Measurements from ENCODE around the gene SCARF1.

SCARF1 gene

GRCh38 chr17:1647802-1648171 lies 2.3 kb upstream of the SCARF1 start:
- DNase-seq: no peak

- no peak for DNase-seq
These were observed 805 bp upstream of the SCARF1 start for GRCh38 chr17:1646199-1646875.

- DNase-seq: peak; percentile 63 to 72
These were observed 882 bp downstream of the SCARF1 start for GRCh38 chr17:1644493-1645206.

DNA sequence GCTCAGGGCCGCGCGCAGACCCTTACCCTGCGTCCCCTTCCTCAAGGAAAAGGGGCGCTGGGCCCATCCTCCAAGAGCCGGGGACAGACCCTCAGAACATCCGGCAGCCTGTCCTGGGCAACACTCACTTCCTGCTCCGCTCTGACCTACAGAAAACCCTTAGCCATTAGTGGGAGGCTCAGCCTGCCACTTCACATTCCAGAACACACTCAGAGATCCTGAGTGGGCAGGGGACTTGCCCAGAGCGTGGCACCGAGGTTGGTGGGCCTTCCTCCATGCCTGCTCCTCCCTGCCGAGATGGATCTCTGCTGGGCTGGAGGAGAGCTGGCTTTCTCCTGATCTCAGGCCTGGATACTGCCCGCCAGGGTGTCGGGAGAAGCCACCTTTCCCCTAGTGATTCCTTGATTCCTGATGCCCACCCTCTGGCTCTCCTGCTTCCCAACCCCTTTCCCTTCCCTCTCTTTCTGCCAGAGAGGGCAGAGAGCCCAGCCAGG lies 1.5 kb downstream of the SCARF1 start:
- peak; percentile 37 to 51 for DNase-seq

GRCh38 chr17:1643293-1643998 lies 2.1 kb downstream of the SCARF1 start:
- peak; percentile 61 to 65 for DNase-seq

DNA sequence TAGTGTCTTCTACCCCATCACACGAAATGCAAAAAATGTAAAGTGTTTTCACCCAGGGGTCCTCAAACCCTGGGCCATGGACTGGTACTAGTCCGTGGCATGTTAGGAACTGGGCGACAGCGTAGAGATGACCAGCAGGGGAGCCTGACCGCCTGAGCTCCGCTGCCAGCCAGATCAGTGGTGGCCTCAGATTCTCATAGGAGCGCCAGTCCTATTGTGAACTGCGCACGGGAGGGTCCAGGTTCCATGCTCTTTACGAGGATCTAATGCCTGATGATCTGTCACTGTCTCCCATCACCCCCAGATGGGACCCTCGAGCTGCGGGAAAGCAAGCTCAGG lies 4.5 kb downstream of the SCARF1 start:
- DNase-seq: no peak

DNA sequence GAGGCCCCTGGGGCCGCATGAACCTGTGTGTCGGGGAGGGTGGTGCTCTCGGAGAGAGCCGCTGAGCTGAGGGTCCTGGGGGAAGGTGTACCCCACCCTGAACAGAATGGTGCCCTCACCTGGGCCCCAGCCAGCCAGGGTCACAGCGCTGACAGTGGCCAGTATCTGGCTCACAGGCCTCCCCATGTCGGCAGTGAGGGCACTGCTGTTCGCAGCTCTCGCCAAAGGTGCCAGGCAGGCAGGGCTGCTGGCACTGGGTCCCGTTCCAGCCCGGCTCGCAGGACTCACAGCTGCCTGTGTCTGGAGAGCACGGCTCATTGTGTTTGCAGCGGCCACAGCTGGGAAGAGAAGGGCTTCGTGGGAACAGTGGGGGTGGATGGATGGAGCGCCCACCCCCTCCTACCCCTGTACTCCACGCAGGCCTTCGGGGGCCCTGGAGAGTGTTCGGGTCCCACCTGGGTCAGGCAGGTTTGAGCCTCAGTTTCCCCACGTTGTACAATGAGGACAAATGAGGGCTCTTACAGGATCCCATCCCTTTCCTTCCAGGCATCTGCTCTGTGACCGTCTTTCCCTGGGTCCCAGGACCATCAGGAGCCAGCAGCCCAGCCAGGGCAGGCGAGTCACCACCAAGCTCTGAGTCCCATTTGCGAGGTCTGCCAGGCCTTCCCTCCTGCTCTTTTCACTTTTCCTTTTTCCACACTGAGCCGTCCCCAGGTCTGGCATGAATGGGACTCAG lies 5.0 kb downstream of the SCARF1 start:
- no peak for DNase-seq

DNA sequence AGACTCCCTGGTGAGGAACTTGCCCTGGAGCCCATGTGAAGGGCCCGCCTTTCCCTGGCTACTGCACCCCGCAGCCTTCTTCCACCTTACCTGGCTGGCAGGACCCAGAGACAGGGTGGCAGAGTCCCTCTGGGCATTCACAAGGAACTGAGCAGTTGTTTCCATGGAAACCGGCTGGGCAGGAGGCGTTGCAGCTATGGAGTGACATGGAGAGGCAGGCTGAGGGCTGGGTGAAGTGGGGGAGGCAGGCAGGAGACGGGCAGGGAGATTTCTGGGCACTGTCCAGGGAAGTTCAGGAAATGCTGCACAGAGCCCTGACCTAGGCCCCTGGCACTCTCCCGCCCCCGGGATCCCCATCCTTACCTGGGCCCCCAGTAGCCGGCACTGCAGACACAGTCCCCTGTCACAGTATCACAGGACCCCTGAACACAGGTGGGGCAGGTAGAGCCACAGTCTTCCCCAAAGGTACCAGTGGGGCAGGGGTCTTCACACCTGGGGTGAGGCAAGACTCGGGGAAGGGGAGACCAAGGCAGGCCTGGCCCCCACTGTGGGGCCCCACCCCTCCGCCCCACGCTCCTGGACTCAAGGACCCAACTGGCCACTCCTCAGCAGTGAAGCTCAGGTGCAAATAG lies 5.9 kb downstream of the SCARF1 start:
- DNase-seq: no peak

- no peak for DNase-seq
These were observed 6.8 kb downstream of the SCARF1 start for GRCh38 chr17:1638624-1639300.

- no peak for DNase-seq
These were observed 7.4 kb downstream of the SCARF1 start for GRCh38 chr17:1638171-1638590.

GRCh38 chr17:1636732-1637285 lies 8.7 kb downstream of the SCARF1 start:
- DNase-seq: no peak

DNA sequence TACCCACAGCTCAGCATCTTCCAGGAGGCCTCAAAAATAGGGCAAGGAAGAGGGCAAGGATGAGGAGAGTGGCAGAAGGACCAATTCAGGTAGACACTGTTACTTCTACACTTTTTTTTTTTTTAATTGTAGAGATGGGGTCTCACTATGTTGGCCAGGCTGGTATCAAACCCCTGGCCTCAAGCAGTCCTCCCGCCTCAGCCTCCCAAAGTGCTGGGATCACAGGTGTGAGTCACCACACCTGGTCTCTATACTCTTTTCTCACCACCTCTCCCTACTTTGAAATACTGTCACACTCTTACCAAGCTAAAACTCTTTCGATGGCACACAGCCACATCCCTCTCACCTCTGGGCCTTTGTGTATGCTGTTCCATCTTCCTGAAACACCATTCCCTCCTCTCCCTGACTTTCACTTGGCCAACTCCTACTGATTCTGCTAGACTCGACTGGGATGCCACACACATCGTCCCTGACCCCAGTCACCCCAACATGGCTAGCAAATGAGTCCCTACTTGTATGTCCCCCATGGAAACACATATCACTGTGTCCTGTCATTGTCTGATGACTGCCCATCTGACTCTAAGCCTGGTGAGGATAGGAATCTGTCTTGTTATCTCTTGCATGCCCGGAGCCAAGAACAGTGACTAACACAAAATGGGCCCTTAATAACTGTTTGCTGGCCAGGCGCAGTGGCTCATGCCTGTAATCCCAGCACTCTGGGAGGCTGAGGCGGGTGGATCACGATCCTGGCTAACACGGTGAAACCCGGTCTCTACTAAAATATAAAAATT lies 9.7 kb downstream of the SCARF1 start:
- no peak for DNase-seq

- DNase-seq: no peak
These were observed 10.5 kb downstream of the SCARF1 start for GRCh38 chr17:1634841-1635650.

DNA sequence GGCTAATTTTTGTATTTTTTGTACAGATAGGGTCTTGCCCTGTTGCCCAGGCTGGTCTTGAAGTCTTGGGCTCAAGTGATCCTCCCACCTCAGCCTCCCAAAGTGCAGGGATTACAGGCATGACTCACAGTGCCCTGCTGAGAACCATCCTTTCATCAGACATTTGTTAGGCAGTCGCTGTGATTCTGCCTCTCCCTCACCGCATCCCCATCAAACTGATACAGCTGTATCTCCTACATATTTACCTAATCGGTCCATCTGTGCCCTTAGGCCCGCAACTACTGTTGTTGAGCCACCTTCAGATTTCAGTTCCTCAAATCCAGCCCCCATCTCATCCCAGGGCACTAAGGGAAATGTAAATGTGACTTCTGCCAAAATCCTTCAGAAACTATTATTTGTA lies 14.9 kb downstream of the SCARF1 start:
- no peak for DNase-seq

GRCh38 chr17:1629504-1630310 lies 15.8 kb downstream of the SCARF1 start:
- DNase-seq: peak; percentile 91 to 92

DNA sequence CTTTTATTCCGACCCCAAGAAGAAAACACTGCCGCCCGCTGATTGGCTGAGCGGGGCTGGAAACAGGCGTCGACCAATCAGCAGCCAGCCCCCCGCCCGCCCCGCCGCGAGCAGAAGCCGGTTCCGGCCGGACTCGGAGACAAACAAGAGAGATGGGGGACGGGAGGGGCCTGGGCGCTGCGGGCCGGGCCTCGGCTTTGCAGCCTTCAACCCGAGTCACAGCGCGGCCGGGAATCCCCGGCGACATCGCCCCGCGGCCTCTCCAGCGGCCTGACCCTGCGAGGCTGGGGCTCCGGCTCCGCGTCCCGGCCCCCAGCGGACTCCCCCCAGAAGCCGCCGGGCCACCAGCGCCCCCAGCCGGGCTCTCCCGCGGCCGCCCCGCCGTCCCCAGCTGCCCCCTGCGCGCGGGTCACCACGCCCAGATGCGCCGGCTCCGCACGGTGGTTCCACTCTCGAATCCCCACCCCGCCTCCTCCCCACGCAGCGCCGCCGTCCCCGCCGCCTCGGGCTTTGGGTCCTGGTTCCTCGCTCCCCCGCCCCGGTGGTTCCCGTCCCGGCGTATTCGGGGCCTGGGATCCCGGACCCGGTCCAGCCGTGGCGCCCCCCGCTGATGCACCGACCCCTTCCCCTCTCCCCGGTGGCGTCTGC lies 16.6 kb downstream of the SCARF1 start:
- peak; percentile 90 to 92 for DNase-seq

DNA sequence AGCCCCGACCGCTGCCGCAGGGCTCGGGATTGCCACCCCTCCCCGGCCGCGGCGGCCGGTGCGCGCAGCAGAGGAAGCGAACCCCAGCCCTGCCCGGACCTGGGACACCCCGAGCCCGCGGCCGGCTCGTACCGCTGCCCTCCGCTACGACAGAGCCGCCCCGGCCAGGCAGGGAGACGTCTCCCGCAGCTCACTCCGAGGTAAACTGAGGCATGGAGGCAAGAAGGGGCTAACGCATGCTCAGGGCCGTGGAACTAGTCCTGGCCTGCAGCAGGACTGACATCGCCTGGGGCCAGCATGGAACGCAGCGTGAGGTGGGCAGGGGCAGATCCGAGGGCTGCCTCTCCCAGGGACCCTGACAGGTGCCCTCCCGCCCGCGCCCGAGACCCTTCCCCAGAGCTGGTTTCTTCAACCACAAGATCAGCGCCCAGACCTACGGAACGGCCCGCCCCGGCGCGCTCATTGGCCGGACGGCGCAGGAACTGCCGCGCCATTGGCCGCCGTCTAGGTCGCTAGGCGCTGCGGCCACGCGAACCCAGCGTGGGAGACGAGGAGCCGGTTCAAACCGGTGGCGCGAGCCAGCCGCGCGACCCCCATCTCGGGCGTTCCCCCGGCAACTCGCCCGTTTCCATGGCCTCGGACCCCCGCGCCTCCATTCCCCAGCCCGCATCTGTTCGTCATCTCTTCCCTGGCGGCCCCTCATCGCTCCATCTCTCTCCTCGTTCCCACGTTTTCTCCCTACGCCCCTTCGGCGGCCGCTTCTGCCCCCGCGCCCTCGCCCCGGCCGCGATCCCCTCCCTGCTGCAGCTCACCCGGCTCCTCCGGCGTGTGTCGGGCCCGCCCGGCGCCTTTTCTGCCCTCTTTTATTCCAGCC lies 17.3 kb downstream of the SCARF1 start, which contains the start of gene SLC43A2:
Gene SLC43A2, minus strand, starts transcription at position 853 of the 874 bp plus-strand sequence. CDS start 960 bp downstream, outside the sequence.
- peak; percentile 81 to 86 for DNase-seq

All from activated T-cell treated with anti-CD3 and anti-CD28 coated beads, Interleukin-2, amount 50 U/mL, for 48 hours (primary cell).